Jurkat, Clone E6-1 (cell line): ENCODE results near the gene FAM53A.

Experiments used
- DNase-seq: peaks from one replicate; pipeline ENCODE4 v3.0.0-alpha.2; 2011; ENCODE audit warnings: low read depth, low spot score
- H3K4me3 ChIP-seq: 2 replicates; pipeline ENCODE4 v1.5.1; 2011; ENCODE audit warnings: mild to moderate bottlenecking, low read length, control low read depth, moderate library complexity

FAM53A gene

GRCh38 chr4:1667273-1667672 is 16.8 kb downstream of the FAM53A start:
- no peak for DNase-seq
- H3K4me3 ChIP-seq = no peak overlapping the region

- DNase-seq = no peak
- H3K4me3 ChIP-seq = no peak overlapping the region
Measured at GRCh38 chr4:1666391-1666790, 17.7 kb downstream of the FAM53A start.

DNA sequence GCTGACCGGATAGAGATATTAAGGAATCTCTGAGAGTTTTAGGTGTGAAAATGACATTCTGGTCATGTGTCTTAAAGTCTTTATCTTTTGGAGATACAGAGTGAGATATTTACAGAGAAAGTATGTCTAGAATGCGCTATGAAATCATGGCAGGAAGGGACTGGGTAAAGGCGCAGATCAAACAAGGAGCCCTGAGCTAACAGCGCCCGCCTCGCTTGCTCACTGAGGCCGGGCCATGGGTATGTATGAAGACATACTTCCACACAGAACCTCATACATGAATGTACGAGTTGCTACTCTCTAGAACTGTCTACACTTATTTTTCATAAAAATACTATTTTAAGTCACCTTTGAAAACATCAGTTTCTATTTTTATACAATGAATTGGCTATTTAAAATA is 20.0 kb downstream of the FAM53A start:
- DNase-seq = no peak
- no peak overlapping the region for H3K4me3 ChIP-seq

DNA sequence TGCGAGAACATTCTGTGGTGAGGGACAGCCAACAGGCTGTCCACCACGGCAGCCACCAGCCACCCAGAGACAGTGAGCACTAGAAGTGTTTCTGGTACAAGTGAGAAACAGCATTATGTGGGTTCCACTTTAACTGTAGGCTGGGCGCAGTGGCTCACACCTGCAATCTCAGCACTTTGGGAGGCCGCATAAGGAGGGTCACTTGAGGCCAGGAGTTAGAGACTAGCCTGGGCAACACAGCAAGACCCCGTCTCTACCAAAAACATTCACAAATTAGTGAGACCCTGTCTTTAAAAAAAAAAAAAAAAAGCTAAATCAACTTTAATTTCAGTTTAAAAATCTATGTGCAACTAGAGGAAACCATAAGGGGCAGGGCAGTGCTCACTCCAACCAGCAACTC is 20.6 kb downstream of the FAM53A start:
- DNase-seq = no peak
- no peak overlapping the region for H3K4me3 ChIP-seq

- no peak overlapping the region for H3K4me3 ChIP-seq
- DNase-seq = no peak
Measured at GRCh38 chr4:1661695-1662094, 22.4 kb downstream of the FAM53A start.

DNA sequence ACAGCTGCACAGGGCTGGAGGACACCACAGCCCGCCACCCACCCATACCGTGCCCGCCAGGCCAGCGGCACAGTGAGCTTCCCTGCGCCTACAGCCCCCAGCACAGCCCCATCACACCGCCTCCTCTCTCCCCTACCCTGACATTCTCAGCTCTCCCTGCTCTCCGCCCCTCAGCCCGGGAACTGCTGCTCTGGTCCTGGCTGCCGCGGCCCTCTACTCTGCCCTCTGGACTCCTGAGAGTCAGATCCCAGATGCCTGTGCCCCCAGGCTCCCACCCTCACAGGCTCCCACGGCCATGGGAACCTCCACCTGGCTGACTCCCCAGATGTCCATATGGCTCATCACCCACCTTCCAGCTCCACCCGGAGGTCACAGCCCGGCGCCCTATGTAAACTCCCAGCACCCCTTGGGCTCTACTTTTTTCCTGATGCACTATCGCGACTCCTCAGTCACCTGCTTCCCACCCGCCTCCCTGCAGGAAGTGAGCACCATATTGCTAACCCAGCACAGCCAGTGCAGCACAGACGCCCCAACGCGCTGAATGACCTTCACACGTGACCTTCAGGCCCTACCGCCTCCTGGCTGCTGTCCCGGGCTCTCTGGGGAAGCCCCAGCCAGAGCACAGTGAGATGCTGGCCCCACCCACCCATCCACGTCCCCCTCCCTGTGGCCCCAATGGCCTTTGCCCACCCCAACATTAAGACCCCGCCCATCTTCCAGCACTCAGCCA is 23.0 kb downstream of the FAM53A start:
- no peak for DNase-seq

DNA sequence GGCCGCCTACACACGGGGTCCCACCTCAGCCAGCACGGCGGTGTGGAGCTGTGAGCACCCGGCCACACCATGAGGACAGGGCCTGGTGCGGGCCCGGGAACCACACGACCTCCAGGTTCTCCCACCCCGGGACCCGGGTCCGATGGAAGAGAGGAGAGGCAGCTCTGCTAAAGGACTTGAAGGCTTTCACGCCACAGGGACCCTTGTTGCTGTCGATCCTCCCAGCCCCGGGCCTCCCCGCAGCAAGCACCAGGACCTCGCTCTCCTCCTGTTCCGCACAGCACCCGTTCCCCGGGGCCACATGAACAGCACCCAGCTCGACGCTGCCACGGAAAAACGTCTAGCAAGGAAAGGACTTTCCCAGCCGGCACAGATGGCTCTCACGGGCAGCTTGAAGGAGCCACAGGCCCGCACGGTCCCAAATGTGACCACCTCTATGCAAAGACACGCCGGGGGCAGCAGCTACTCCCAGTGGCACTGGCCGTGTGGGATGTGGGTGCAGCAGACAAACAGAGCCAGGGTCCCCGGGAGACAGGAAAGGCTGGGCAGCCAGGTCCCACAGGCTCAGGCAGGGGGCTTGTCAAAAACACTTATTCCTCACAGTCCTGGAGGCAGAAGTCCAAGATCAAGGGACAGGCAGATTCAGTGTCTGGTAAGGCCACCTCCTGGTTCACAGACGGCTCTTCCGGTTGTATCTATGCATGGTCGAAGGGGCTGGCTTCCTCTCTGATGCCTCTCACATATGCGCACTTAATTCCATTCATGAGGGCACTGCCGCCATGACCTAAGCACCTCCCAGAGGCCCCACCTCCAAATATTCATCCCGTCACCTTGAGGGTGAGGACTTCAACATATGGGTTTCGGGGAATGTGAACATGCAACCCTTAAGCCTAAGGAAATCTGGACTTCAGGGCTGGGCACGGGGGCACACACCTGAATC is 24.7 kb downstream of the FAM53A start:
- DNase-seq = no peak
- no peak overlapping the region for H3K4me3 ChIP-seq

More for the DNA sequence above, 23.0 kb downstream of the FAM53A start:
- no peak overlapping the region for H3K4me3 ChIP-seq

GRCh38 chr4:1658581-1658980 is 25.5 kb downstream of the FAM53A start:
- no peak overlapping the region for H3K4me3 ChIP-seq
- no peak for DNase-seq

DNA sequence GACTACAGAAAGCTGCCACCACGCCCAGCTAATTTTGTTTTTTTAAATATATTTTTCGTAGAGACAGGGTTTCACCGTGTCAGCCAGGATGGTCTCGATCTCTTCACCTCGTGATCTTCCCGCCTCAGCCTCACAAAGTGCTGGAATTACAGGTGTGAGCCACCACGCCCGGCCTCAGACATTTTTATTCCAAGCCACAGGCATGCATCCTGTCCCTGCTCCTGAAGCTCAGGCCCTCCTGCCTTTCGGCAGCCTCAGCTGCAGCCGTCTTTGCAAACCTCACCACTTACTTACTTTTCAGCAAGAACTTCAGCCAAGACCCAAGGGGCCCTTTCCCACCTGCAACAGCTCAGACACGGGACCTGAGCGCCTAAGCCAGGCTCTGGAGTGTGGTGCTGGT is 26.0 kb downstream of the FAM53A start:
- DNase-seq = no peak
- no peak overlapping the region for H3K4me3 ChIP-seq

DNA sequence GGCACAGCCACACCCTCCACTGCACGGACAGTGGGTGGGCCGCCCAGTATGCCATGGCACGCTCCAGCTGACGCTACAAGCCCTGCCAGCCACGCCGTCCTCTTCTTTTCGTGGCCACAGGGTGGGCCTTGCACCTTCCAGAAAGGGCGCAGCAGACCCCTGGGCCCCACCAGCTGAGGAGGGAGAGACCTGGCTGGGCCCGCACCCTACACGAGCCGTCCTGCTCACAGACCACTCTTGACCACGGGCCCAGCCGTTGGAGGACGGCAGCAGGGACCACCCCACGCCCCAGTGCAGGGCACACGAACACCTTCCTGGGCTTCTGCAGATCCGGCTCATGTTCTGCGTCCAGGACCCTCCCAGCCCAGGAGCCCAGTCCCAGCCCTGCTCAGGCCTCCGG is 27.1 kb downstream of the FAM53A start:
- H3K4me3 ChIP-seq = no peak overlapping the region
- no peak for DNase-seq

GRCh38 chr4:1656132-1656531 is 28.0 kb downstream of the FAM53A start:
- no peak overlapping the region for H3K4me3 ChIP-seq
- DNase-seq = no peak

GRCh38 chr4:1655676-1656075 is 28.4 kb downstream of the FAM53A start:
- DNase-seq = no peak
- no peak overlapping the region for H3K4me3 ChIP-seq

DNA sequence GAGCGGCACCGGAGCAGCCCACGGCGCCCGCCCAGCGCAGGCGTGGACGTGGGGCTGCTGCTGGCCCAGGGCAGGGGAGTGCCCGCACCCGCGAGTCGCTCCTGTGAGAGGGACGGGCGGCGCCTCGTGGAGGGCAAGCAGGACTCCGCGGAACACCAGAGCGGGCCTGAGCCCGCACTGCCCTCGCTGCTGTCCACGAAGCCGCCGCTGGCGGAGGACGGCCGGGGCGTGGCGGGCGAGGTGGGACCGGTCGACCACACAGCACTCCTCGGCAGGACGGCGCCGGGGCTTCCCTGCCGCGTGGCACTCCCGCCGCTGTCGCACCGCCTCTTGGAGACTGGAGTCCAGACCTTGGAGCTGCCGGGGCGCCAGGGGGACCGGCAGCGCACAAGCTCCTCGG is 29.0 kb downstream of the FAM53A start:
- H3K4me3 ChIP-seq = no peak overlapping the region
- no peak for DNase-seq

DNA sequence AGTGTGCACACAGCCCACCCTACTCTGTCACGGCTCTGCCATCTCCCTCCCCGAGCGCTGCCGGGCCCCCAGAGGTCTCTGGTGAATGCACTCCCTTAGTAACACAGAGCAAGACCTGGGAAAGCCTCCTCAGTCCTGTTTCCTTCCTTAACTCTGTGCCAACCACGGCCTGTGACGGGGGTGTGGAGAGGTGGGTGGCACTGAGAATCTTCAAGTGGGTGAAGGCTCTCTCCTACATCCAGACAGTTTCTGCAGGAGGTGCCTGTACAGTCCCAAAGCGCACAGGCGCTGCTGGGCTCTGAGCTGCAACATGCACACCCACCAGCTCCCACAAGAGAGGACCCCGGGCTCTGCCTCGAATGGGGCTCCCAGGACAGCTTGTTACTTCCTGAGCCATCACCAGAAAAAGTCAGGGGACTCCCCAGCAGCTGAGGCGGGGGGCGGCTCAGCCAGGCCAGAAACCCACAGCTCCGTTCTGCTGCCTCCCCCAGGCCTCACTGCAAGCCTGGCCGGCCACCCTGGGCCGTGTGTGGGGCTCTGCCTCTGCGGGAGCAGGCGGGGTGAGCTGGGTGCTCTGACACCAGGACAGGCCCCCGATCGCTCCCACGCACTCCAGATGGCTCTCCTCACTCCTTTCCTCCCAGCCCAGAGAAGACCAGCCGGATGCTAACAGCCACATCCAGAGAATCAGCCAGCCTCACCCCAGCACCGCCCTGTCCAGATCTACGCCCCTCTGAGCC is 29.7 kb downstream of the FAM53A start:
- DNase-seq = no peak
- H3K4me3 ChIP-seq = no peak overlapping the region

GRCh38 chr4:1653776-1654175 is 30.3 kb downstream of the FAM53A start:
- no peak overlapping the region for H3K4me3 ChIP-seq
- DNase-seq = no peak

DNA sequence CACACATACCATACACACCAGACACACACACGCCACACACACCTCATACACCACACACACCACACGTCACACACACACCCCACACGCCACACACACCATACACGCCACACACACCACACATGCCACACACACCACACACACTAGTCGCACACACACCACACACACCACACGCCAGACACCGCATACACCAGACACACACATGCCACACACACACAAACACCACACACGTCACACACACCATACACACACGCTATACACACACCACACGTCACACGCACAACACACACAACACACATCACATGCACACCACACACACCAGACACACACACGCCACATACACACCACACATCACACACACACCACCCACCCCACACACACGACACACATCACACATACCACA is 32.0 kb downstream of the FAM53A start:
- no peak overlapping the region for H3K4me3 ChIP-seq
- DNase-seq = no peak

- no peak overlapping the region for H3K4me3 ChIP-seq
- no peak for DNase-seq
Measured at GRCh38 chr4:1651609-1652008, 32.5 kb downstream of the FAM53A start.

DNA sequence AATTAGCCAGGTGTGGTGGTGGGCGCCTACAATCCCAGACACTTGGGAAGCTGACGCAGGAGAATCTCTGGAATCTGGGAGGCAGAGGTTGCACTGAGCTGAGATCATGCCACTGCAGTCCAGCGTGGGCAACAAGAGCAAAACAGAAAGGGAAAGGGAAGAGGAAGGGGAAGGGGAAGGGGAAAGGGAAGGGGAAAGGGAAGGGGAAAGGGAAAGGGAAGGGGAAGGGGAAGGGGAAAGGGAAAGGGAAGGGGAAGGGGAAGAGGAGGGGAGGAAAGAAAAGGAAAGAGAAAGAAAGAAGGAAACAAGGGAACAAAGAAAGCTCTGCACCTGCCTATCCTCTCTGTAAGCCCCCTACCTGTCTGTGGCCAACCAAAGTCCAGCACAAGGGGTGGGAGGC is 35.2 kb downstream of the FAM53A start:
- no peak overlapping the region for H3K4me3 ChIP-seq

DNA sequence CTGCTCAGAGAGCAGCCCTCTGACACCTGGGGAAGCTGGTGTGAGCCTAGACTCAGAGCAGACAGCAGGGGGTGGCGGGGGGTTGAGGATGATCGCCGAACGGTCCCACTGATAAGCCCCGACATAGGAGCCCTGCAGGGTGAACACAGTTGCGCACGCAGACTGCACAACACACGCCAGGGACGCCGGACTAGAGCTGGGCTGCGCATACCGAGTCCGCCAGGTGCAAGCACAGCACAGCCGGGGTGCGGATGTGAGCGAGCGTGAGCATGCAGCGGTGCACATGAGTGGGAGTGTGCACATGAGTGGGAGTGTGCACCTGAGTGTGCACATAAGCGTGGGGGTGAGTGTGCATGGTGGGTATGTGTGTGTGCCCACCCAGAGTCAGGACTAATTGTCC is 36.7 kb downstream of the FAM53A start:
- DNase-seq = no peak
- no peak overlapping the region for H3K4me3 ChIP-seq

More for the DNA sequence above, 35.2 kb downstream of the FAM53A start:
- DNase-seq = no peak

- DNase-seq = no peak
Measured at GRCh38 chr4:1646690-1647089, 37.4 kb downstream of the FAM53A start.

More at GRCh38 chr4:1646690-1647089, 37.4 kb downstream of the FAM53A start:
- H3K4me3 ChIP-seq = no peak overlapping the region
